Measurements from ENCODE around the gene CNIH3.

The CNIH3 gene

GRCh38 chr1:224767676-224768075 is 151.6 kb downstream of the CNIH3 start:
- no peak for DNase-seq (ENCODE audit: low read depth in 2 of 3, low spot score in 2 of 3)

- no peak for DNase-seq (ENCODE audit: low read depth in 2 of 3, low spot score in 2 of 3)
Observed at GRCh38 chr1:224768971-224769370, 152.9 kb downstream of the CNIH3 start.

- no peak for DNase-seq (ENCODE audit: low read depth in 2 of 3, low spot score in 2 of 3)
Observed at GRCh38 chr1:224769452-224770335, 153.6 kb downstream of the CNIH3 start.

- no peak for DNase-seq (ENCODE audit: low read depth in 2 of 3, low spot score in 2 of 3)
Observed at GRCh38 chr1:224770336-224770693, 154.2 kb downstream of the CNIH3 start.

GRCh38 chr1:224773646-224774045 is 157.5 kb downstream of the CNIH3 start:
- no peak for DNase-seq (ENCODE audit: low read depth in 2 of 3, low spot score in 2 of 3)

- DNase-seq (ENCODE audit: low read depth in 2 of 3, low spot score in 2 of 3) = no peak
Observed at GRCh38 chr1:224774378-224774777, 158.3 kb downstream of the CNIH3 start.

- no peak for DNase-seq (ENCODE audit: low read depth in 2 of 3, low spot score in 2 of 3)
Observed at GRCh38 chr1:224777180-224777579, 161.1 kb downstream of the CNIH3 start.

- no peak for DNase-seq (ENCODE audit: low read depth in 2 of 3, low spot score in 2 of 3)
Observed at GRCh38 chr1:224779536-224779935, 163.4 kb downstream of the CNIH3 start.

GRCh38 chr1:224780736-224781135 is 164.6 kb downstream of the CNIH3 start:
- DNase-seq (ENCODE audit: low read depth in 2 of 3, low spot score in 2 of 3) = no peak

GRCh38 chr1:224781800-224782199 is 165.7 kb downstream of the CNIH3 start:
- DNase-seq (ENCODE audit: low read depth in 2 of 3, low spot score in 2 of 3) = no peak

- no peak for DNase-seq (ENCODE audit: low read depth in 2 of 3, low spot score in 2 of 3)
Observed at GRCh38 chr1:224782281-224783000, 166.3 kb downstream of the CNIH3 start.

GRCh38 chr1:224783006-224783651 is 167.0 kb downstream of the CNIH3 start:
- no peak for DNase-seq (ENCODE audit: low read depth in 2 of 3, low spot score in 2 of 3)

GRCh38 chr1:224784265-224785039 is 168.3 kb downstream of the CNIH3 start:
- DNase-seq (ENCODE audit: low read depth in 2 of 3, low spot score in 2 of 3) = no peak

- no peak for DNase-seq (ENCODE audit: low read depth in 2 of 3, low spot score in 2 of 3)
Observed at GRCh38 chr1:224785040-224785328, 168.9 kb downstream of the CNIH3 start.

- no peak for DNase-seq (ENCODE audit: low read depth in 2 of 3, low spot score in 2 of 3)
Observed at GRCh38 chr1:224785622-224786021, 169.5 kb downstream of the CNIH3 start.

- DNase-seq (ENCODE audit: low read depth in 2 of 3, low spot score in 2 of 3) = no peak
Observed at GRCh38 chr1:224786533-224787250, 170.6 kb downstream of the CNIH3 start.

GRCh38 chr1:224789311-224789710 is 173.2 kb downstream of the CNIH3 start:
- no peak for DNase-seq (ENCODE audit: low read depth in 2 of 3, low spot score in 2 of 3)
